ENCODE measurements around the gene PLPP1.

The PLPP1 gene

DNA sequence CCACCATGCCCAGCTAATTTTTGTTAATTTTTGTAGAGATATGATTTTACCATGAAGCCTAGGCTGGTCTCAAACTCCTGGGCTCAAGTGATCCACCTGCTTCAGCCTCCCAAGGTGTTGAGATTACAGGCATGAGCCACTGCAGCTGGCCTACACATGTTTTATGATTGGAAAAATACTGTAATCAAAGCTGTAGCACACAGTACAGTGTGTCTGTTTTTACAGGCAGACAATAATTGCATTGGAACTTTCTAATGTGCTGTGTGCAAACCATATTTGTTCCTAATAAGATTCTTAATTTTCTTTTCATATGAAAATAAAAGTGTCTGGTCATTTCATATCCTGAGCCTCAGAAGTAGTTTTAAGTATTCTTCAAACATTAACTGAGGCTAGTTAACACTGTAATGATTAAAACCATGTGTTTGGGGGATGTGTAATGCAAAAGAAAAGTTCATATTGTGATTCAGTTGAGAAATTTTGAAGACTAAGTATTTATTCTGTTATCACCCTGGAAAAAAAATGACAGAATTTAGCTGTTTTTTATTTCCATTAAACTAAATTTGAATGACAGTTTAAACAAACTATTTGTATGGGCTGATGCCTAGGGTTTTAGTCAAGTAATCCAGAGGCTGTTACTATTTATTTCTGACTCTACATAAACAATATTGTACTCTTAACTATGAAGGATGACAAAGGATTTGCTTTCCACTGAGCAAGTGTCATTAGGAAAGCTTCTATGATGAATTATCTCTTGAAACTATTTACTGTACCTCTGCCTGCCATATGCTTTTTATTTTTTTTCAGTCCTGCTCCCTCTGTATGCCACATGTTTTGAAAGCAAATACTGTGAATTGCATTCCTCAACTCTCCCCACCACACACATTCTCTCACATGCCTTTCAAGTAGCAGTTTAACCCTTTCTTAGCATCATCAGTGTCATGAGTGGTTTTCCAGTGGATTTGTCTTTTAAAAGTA lies 115.5 kb downstream of the PLPP1 start:
- H3K4me3 ChIP-seq (replicated peaks; ENCODE audit: low read depth, low read length), result no peak overlapping the region
- peak; percentile 92 for DNase-seq (ENCODE audit: extremely low read depth, low read depth)
- TF ChIP-seq, protein P1, sequence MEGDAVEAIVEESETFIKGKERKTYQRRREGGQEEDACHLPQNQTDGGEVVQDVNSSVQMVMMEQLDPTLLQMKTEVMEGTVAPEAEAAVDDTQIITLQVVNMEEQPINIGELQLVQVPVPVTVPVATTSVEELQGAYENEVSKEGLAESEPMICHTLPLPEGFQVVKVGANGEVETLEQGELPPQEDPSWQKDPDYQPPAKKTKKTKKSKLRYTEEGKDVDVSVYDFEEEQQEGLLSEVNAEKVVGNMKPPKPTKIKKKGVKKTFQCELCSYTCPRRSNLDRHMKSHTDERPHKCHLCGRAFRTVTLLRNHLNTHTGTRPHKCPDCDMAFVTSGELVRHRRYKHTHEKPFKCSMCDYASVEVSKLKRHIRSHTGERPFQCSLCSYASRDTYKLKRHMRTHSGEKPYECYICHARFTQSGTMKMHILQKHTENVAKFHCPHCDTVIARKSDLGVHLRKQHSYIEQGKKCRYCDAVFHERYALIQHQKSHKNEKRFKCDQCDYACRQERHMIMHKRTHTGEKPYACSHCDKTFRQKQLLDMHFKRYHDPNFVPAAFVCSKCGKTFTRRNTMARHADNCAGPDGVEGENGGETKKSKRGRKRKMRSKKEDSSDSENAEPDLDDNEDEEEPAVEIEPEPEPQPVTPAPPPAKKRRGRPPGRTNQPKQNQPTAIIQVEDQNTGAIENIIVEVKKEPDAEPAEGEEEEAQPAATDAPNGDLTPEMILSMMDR (IDR thresholded peaks at IDR 0.05; ENCODE audit: low read depth, low read length, missing control alignments), result no peak

DNA sequence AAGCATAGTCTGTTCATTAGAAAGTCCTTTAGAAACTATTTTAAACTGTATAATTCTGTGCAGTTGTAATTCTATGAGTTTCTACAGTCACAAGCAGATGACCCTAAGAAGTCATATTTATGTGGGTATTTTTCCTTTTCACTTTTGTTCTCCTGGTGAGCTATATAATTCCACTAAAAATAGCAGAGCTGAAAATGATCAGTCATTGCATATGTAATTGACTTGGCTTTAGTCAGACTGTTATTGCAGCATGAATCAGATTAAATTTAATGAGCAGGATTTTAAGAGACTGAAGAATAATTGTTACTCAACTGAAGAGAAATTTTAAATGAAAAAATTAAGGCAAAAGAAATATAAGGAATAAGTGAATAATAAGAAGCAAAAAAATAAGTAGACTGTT lies 118.5 kb downstream of the PLPP1 start:
- no peak overlapping the region for H3K4me3 ChIP-seq (replicated peaks; ENCODE audit: low read depth, low read length)
- TF ChIP-seq, protein P1 (IDR thresholded peaks at IDR 0.05; ENCODE audit: low read depth, low read length, missing control alignments), result no peak
- no peak for DNase-seq (ENCODE audit: extremely low read depth, low read depth)

DNA sequence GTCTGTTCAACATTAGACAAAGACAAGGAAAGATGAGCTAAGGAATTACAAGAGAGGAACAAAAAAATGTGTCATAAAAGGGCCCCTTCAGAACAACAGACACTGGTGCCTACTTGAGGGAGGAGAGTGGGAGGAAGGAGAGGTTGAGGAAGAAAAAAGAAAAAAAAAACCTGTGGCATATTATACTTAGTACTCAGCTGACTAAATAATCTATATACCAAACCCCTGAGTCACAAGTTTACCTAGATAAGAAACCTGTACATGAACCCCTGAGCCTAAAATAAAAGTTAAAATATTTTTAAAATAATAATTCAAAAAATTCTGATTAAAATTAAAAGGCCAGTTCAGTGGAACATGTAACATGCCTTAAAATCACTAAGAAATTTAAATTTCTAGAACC lies 119.7 kb downstream of the PLPP1 start:
- DNase-seq (ENCODE audit: extremely low read depth, low read depth), result no peak
- H3K4me3 ChIP-seq (replicated peaks; ENCODE audit: low read depth, low read length), result no peak overlapping the region
- TF ChIP-seq, protein P1 (IDR thresholded peaks at IDR 0.05; ENCODE audit: low read depth, low read length, missing control alignments), result no peak

DNA sequence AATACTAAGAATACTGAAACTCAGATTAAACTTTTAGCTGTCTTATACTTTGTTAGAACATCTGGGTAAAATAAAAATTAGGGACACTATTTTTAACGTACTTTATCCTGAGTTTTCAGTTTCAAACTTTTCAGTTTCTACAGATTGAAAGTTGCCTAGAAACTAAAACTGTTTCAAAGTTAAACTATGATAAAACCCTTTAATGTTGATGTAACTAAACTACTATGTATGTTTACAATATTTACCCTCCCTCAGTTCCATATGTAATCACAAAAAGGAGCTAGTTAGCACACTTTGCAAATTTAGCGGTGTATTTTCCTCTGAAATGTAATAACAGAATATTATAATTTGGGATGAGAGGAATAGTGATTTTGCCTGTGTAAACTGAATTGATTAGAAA lies 121.1 kb downstream of the PLPP1 start:
- TF ChIP-seq, protein P1 (IDR thresholded peaks at IDR 0.05; ENCODE audit: low read depth, low read length, missing control alignments), result no peak
- DNase-seq (ENCODE audit: extremely low read depth, low read depth), result no peak
- no peak overlapping the region for H3K4me3 ChIP-seq (replicated peaks; ENCODE audit: low read depth, low read length)

DNA sequence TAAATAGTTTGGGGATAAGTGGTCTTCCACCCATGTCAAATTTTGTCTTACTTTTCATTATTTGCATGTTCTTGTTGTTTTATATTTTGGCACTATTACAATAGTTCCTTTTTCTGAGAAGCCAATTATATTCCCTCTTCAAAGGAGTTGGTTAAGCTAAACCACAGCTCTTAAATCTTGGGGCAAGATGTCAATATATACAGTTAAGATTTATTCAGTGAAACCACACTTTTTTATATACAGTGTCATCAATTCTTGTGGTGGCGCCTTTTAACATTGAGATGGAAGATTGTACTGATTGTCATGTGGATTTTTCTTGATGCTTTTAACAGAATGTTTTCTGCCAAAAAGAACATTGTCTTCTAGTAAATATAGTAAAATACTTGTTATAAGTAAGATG lies 122.9 kb downstream of the PLPP1 start:
- no peak overlapping the region for H3K4me3 ChIP-seq (replicated peaks; ENCODE audit: low read depth, low read length)
- DNase-seq (ENCODE audit: extremely low read depth, low read depth), result no peak
- TF ChIP-seq, protein P1 (IDR thresholded peaks at IDR 0.05; ENCODE audit: low read depth, low read length, missing control alignments), result no peak

DNA sequence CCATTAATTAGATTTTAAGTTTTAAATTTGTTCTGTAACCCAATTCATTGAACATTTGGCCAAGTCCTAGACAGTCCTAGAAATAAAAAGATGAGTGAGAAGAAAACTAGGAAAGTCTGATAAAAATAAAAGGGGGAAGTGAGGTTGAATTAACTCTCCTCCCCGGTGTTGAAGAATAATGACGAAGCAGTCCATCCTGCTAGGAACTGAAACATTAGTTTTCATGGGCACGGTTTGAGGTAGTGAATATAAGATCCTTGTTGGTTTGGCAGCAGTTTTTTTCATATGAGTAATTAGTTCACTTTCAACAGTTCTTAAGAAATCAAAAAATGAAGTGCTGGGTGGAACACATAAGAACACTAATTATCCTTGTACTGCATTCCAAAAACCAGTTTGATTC lies 123.9 kb downstream of the PLPP1 start:
- no peak for DNase-seq (ENCODE audit: extremely low read depth, low read depth)

More for the DNA sequence above, 123.9 kb downstream of the PLPP1 start:
- H3K4me3 ChIP-seq (replicated peaks; ENCODE audit: low read depth, low read length), result no peak overlapping the region
- TF ChIP-seq, protein P1 (IDR thresholded peaks at IDR 0.05; ENCODE audit: low read depth, low read length, missing control alignments), result no peak
